GM21360 (cell line): ENCODE results near the gene DIPK1A.
A peak's percentile ranks its signal among the peaks of the same experiment; 100 is the strongest.

Experiments
- ATAC-seq: cut with Tn5 transposase; IDR thresholded peaks from one replicate; pipeline ENCODE4 v1.9.1; 2021; ENCODE audit warnings: mild to moderate bottlenecking, moderate library complexity; ENCODE audit not compliant: unreplicated experiment

The DIPK1A gene

DNA sequence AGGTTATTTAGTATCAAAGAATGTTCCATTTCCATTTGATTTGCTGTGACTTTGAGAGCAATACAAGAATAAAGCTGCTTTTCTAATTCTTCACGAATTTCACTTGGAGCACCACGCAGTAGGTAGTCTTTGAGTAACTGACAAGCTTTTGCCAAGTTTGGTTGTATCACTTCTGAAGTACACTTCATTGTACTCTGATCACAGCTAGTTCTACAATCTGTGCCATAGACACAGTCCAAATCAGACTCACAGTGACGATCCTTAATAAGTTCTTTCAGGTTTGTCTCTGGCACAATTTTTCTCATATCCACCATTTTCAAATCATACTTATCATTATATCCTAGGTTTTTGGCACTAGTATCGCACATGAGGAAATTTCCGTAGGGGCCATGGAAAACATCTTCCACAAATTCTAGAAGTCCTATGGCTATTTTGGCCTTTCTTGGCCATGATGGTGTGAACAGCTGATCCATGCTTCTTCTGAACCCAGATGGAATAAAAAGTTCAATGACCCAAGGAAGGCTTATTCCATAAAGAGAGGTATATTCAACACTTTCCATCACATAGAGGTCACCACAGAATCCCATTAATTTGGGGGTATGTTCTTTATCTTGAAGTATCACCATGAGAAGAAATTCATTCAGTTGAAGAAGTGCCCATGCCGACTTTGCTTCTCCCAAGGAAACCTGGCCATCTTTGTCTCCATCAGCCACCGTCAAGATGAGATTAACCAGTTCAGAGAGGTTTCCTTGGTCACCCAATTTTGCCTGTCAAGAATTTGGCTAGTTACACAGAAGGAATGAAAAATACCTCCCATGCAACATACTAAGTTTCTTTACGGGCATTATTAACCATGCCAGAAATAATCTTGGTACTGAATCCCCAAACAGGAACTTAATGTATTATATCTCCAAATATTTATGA lies 117.6 kb downstream of the DIPK1A start:
- ATAC-seq, result no peak

DNA sequence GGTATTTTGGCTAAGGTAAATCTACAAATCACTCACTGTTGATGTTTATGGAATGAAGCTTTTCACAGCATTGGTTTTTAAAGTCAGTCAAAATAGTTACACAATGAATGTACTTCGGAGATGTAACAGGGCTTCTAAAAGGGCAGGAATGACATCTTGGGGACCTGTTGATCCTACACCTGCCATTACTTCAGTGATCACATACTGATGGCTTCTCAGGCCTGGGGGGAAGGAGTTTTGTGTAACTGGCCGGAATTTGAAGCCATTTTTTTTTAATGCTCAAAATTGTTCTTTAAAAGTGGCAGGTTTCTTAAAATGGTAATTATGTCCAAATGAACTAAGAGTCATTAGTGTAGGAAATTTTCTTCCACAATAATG lies 118.2 kb downstream of the DIPK1A start:
- ATAC-seq, result no peak

DNA sequence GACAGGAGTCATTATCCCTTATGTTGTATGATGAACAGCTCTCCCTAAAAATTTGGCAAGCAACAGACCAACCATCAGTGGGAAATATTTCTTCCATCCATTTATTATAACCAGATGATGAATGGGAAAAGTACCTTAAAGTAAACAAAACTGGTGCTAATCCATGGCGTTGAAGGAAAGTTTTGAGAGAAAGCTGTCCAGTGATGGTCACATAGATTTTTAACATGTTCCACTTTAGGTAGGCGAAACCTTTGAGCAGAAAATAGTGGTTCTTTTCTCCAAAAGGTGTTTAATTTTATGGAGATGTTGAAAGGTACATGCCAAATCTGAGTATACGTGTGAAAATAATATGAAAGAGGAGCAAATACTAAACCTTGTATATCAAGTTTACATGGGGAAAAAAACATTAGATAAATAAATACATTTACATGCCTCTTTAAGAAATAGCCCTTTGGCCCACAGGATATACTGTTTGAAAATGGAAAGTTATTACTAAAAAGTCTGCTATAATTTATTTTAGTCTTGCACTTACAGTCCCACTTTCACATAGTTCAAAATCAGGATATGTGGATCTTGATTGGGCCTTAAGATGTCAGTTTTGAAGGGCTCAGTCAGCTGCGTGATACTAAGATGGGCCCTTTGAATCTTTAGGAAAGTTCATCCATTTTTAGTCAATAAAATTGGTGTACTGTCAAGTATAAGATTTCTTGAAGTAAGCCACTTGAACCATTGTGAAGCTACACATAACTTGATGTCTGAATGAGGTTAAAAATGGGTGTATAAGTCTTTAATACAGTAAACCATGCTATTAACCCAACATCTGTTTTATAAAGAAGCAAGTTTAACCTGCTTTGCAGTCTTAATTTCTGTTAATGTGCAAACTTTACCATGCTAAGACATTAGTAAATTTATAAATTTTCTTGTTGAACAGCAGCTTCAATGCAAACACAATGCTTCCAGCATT lies 118.9 kb downstream of the DIPK1A start:
- no peak for ATAC-seq

DNA sequence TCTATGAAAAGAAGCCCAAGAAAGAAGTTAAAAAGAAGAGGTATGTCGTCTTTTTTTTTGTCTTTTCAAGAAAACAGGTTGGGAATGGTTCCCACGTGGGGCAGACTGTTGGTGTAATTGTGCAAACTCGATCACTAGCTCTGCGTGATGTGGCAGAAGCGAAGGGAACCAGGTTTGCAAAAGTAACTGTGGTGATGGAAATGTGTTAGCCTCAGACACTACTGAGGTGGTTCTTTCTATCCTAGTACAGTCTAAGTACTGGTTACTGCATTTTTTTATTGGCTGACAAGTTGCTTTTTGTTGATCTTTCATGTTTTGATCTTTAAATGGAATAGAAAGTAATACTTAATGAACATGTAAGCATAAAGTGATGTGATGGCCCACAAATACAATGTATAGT lies 120.7 kb downstream of the DIPK1A start:
- no peak for ATAC-seq

DNA sequence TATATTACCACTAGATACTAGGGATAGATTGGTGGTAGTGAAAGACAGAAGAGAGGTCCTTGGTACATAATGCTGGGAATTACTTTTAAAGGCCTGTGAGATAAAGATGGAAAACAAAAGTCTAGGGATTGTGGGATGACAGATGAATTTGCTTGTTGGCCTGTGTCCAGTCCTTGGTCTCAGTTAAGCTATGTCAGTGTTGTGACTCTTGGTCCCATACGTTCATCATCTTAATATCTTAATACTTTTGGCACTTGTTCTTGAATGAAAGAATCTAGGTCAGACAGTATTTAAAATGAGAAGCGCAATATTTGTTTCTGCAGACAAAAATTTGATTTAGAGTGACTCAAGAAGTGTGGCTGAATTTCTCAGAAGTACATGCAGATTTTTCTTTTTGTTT lies 121.8 kb downstream of the DIPK1A start:
- ATAC-seq, result no peak

DNA sequence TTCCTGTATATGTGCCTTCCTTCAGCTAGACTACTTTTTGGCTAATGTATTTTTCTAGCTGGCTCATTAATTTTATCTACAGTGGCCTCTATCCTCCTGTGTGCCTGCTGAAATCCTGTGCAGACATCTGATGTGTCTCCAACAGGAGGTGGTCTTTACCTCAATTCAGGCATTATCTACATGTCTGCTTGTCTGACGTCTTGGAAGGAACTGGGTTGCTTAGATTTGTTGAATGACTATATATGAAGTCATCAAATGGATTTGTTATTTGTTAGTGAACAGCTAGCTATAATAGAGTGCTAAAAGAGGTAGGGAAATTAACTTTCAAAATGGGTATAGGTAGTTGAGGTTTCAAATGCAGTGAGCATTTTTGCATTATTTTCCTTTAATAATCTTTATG lies 122.7 kb downstream of the DIPK1A start:
- no peak for ATAC-seq

DNA sequence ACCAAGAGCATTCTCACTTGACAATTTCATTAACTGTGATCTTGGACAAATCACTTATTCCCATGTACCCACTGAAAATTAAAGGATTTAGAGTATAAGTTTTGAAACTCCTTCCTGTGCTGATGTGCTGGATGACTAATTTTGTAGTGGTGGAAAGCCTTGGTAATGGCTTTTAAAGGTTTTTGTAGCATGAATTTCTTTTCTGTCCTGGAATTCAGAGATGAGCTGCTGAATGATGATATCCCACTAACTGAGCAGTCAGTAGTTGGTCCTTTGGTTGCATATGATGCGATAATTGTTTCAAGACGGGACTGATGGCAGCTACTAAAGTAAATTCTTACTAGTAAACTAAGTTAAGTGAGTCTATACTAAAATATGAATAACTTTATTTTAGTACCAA lies 124.2 kb downstream of the DIPK1A start:
- no peak for ATAC-seq

DNA sequence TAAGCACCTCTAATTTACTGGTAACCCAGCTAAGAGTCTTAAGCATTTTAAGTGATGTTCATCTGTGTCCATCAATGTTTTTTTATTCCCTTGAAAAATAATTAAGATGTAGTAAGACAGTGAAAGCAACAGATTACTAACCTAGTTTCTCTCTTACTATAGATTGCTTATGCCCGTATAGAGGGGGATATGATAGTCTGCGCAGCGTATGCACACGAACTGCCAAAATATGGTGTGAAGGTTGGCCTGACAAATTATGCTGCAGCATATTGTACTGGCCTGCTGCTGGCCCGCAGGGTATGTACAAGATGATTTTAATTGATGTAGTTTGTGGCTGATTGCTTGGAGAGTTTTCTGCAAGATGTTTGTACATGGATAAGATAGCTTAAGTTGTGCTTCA lies 126.6 kb downstream of the DIPK1A start:
- no peak for ATAC-seq

DNA sequence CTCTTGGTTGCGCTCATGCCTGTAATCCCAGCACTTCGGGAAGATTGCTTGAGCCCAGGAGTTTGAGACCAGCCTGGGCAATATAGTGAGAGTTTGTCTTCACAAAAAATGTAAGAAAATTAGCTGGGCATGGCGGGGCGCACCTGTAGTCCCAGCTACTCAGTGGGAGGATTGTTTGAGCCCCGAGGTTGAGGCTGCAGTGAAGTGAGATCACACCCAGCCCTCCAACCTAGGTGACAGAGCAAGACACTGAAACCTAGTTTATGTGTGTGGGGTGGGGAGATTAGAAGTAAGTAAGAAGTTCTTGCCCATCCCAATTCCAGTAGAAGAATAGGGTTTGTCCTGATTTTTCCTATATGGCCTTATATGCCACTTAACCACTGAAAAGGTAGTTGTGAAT lies 127.4 kb downstream of the DIPK1A start:
- no peak for ATAC-seq

DNA sequence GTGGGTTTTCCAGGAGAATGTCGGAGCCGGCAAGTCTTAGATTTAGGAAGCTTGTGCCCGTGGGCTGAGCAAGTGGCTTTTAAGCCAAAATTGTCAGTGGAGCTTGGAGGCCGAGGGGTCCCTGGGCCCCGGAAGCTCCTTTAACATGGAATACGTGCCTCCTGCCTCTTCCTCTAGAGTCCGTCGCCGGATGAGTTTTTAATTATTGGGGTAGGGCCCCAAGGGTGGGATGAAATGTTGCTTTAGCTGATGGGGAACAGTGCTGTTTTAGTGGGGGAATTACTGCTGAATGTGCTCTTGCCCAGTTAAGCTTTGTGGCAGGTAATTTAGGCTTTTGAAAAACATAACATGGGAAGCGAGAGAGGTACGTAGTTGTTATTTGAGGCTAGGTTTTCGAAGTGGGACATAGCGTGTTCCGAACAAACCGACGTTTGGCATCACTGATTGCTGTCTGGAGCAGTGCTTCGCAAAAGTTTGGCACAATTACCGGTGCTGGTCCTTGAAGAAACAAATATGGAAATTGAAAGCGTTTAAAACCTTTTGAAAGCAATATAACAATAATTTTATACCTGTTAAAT lies 128.6 kb downstream of the DIPK1A start:
- ATAC-seq, result no peak

DNA sequence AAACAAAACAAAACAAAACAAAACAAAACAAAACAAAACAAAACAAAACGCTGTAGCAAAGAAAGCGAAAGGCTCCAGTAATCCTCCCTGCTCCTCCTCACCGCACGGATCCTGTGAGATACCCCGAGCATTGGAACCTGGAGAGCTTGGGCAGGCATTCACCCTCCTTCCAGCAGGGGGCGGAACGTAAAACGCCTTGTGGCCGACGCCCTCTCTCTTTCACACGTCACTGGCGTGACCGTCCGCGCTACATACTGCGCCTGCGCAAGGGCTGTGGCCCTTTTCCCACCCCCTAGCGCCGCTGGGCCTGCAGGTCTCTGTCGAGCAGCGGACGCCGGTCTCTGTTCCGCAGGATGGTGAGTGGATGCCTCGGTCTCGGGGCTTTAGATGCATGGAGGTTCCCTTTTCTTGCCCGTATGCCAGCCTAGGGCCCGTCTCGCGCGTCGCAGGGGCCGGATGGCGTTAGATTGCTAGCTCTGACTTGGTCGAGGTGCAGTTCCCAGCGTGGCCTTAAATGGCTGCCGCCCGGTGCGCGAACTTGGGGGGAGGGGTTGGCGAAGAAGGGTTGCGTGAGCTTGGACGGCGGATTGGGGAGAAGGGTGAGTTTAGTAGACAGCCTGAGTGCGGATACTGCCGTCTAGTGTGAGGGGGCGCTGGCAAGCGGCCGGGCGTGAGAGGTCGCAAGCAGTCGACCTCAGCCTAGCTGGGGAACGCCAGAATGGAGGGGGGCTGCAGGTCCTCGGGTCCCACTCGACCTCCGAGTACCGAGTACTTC lies 129.3 kb downstream of the DIPK1A start, which contains the start of gene RPL5:
TSS of gene RPL5 (plus strand) at position 279 of the 775 bp plus-strand sequence. CDS start at position 354, 75 bp downstream.
- peak; percentile 91 for ATAC-seq

DNA sequence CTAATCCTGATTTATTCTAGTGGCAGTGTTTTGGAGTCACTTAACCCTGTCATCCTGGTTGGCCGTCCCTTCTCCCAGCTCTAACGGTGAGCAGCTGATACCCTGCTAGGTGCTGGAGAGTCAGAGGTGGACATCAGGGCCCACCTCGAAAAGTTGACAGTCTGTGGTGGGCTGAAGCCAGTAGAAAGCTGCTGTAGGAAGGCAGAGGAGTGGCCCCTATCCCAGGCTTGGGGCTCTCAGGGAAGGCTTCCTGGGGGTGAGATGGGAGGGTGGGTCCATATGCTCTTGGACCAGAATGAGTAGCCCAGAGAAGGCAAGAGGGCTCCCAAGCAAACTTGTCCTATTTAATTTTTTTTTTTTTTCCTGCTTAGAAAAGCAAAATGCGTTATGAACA lies 129.9 kb downstream of the DIPK1A start:
- no peak for ATAC-seq

DNA sequence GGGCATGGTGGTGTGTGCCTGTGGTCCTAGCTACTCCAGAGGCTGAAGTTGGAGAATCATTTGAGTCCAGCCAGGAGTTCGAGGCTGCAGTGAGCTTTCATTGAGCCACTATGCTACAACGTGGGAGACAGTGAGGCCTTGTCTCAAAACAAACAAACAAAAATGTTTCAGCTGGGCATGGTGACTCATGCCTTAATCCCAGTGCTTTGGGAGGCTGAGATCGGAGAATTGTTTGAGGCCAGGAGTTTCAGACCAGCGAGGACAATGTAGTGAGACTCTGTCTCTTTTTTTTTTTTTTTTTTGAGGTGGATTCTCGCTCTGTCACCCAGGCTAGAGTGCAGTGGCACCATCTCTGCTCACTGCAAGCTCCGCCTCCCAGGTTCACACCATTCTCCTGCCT lies 134.5 kb downstream of the DIPK1A start:
- ATAC-seq, result no peak

DNA sequence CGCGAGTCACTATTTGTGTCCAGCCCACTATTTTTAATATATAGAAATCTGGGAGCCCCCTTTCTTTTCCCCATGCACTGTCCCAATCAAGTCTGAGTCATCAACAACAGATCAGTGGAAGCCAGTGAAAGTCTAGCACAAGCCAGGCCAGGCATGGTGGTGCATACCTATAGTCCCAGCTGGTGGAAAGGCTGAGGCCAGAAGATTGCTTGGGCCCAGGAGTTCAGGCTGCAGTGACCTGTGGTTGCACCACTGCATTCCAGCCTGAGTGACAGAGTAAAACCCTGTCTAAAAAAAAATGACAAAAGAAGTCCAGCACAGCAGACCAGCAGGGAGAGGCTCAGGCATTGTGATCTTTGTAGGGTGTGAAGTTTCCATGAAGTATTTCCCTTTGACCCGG lies 138.4 kb downstream of the DIPK1A start:
- no peak for ATAC-seq

DNA sequence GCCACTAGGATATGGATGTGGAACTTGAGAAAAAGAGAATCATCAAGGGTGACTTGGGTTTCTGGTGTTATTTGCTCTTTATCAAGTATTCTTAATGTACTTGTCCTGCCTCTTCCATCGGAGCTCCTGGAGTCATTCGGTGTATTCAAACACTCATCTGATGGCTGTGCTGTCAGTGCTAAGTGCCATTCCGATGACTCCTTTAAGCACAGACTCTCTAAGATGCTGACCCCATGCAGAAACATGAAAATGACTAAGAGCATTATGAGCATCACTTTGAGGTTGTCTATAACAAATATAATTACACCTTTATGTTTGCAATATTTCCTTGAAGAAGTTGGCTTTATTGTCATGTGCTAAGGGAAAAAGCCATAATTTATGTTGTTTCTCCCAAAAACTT lies 140.7 kb downstream of the DIPK1A start:
- no peak for ATAC-seq

DNA sequence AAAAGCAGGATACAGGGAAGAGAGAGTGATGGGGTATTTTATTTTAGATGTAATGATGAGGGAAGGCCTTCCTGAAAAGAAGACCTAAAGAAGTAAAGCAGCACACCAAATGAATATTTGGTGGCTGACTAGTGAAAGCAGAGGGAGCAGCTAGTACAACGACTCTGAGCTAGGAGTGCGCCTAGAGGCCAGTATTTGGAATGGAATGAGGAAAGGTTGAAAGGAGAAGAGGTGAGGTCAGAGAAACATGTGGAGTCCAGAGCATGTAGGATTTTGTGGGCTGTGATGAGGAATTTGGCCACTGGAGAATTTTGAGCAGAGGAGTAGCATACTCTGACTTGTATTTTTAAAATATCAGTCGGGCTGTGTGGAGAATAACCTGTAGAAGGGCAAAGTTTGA lies 141.2 kb downstream of the DIPK1A start:
- no peak for ATAC-seq

DNA sequence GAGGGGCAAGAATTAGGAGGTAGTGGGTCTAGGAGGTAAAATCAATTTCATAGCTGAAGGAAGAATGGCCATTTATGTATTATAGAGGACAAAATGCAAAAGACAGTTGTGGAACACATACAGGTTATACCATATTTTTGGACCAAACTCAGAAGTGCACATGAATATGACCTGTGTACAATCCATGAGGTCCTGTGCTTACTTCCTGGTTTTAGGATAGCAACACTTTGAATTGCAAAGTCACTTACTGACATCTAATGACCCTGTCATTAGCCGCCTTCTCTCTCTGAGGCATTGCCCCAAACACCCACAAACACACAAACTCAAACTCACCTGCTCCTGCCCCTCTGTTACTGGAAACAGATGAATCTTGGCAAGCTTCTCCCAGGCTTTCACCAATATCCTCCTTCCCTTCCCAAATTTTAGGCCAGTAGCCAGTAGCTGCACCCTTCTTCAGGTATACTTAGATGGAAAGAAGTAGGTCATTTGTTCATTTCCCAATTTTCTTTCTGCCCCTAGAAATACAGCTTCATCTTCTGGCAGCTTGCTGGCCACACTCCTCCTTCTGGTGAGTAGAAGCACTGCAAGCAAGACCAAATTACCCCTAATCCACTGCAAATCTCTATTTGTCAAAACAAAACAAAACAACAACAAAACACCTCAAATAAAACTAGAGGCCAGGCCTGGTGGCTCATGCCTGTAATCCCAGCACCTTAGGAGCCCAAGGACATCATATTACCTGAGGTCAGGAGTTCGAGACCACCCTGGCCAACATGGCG lies 143.1 kb downstream of the DIPK1A start:
- no peak for ATAC-seq

DNA sequence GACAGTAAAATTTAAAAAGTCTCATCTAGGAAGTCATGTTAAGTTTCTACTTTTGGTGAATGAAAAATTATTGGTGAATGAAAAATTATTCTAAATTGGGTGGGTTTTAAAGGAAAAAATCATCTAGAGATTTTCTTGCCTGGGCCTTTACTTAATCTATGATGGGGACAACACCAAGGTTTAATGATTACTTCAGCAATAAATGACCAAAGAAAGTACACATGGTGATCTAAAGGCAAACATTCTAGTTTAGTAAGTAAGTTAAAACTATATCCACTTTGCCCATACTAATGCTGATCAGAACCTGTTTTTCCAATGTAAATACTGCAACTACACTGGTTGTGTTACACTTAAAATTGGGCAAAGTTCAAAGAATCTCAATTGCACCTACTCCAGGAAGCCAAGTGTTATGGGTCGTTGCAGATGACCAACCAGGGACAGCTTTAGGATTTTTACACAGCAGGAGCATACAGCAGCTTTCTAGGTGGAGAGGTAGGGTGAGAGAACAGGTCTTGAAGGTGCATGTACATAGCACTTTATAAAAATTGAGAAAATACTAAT lies 144.0 kb downstream of the DIPK1A start:
- ATAC-seq, result no peak

DNA sequence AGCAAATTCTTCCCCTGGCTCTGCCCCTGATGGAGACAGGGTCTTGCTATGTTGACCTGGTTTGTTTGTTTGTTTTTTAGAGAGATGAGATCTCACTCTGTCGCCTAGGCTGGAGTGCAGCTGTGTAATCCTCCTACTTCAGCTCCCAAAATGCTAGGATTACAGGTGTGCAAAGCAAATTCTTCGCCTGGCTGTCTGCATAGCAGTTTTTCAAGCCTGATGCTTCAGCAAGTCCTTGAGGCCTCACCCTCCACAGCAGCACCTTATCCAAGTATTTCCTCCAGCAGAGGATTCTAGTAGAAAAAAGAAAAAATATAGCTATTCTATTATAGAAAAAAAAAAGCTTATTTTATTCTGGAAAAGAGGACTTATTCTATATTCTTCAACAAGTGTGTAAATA lies 144.5 kb downstream of the DIPK1A start:
- no peak for ATAC-seq

DNA sequence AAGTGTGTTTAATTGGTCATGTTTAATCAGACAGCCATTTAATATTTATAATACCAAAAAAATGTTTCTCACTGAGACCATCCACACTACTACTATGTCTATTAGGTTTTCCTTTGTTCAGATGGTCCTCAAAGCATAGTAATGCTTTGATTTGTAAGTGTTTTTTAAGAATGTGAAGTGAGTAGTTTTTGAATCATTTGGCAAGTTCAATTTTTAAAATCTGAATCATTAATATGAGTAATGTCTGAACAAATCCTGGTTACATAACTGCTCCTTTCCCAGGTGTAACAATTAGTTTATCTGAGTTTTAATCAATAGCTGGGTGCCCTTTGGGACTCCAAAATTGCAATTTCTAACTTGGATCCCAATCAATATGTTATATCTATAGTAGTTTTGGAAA lies 152.9 kb downstream of the DIPK1A start:
- no peak for ATAC-seq
